K562 (cell line): ENCODE measurements around the gene LMLN. TPM values are rescaled to one million over a fixed set of nuclear protein-coding genes. Genes with fewer than 3 reads are reported as not detected.

Source experiments
- ATAC-seq: fragments of 200-7000 bp; cut with Tn5 transposase; 3 replicates; pipeline ENCODE4 v1.9.1; 2020; ENCODE audit warnings: moderate library complexity
- BruUV-seq: library from RNA; stranded (reverse); fragments of 400-500 nt; replicated peaks from 2 replicates; lab custom pipeline; 2021; lab: Mats Ljungman, UMichigan
- CTCF ChIA-PET: fragments of 300-600 bp; formaldehyde crosslinking; extraction: SDS; loops from one replicate; lab custom pipeline; 2021; ENCODE audit warnings: low intra/inter-chr PET ratio; lab: Yijun Ruan, JAX
- POLR2A ChIA-PET: fragments of 300-600, 350-650 bp; sonication (Branson Sonifier 250); formaldehyde crosslinking; extraction: SDS; loops from one replicate; lab custom pipeline; 2021; ENCODE audit warnings: antibody characterized with exemption, inconsistent platforms; lab: Yijun Ruan, JAX
- DNase-seq, 4 experiments: peaks; one replicate each; pipeline versions ENCODE4 v3.0.0 to v3.0.0-alpha.2; 2011 to 2018; ENCODE audit warnings: low spot score in 3 of 4, mixed read lengths in 3 of 4; ENCODE audit errors: extremely low read depth in 1 of 4
- FAIRE-seq: peaks from 2 replicates; lab custom pipeline; 2011; peaks lifted over from hg19 to GRCh38; lab: Jason Lieb, UNC
- H2AFZ ChIP-seq: 2 replicates; pipeline ENCODE4 v1.6.0; 2011; ENCODE audit warnings: low read depth, low read length, control low read depth, inconsistent platforms
- H3K27ac ChIP-seq: fragments of 200-600 bp; 3 replicates; pipeline ENCODE4 v1.8.0; 2011; ENCODE audit warnings: low read depth, mild to moderate bottlenecking, control low read depth, inconsistent platforms, low read length, moderate library complexity, mixed read lengths; ENCODE audit errors: extremely low read depth
- H3K27me3 ChIP-seq, 2 experiments: fragments of 300-600 bp in 1 of 2; 2 replicates in 1 of 2; 3 replicates in 1 of 2; pipeline versions ENCODE4 v1.6.0 to v1.8.0; 2011; ENCODE audit warnings: inconsistent platforms in 2 of 2, low read length in 2 of 2, mild to moderate bottlenecking in 1 of 2, mixed read lengths in 1 of 2, moderate library complexity in 1 of 2; ENCODE audit not compliant: control insufficient read depth in 2 of 2, insufficient read depth in 2 of 2
- H3K36me3 ChIP-seq: fragments of 300-600 bp; 3 replicates; pipeline ENCODE4 v1.8.0; 2011; ENCODE audit warnings: mild to moderate bottlenecking, low read length, inconsistent platforms; ENCODE audit not compliant: control insufficient read depth, insufficient read depth
- H3K4me1 ChIP-seq, 2 experiments: fragments of 200-600 bp in 1 of 2; replicated peaks in 1 of 2; 2 replicates in 1 of 2; 3 replicates in 1 of 2; pipeline versions ENCODE4 v1.5.1 to v1.8.0; 2011; ENCODE audit warnings: inconsistent platforms in 2 of 2, low read length in 2 of 2, mild to moderate bottlenecking in 1 of 2, mixed read lengths in 1 of 2, moderate library complexity in 1 of 2; ENCODE audit not compliant: control insufficient read depth in 2 of 2, insufficient read depth in 2 of 2
- H3K4me2 ChIP-seq: 2 replicates; pipeline ENCODE4 v1.6.1; 2011; ENCODE audit warnings: low read length, control low read depth, inconsistent platforms, mixed read lengths; ENCODE audit not compliant: insufficient read depth
- H3K4me3 ChIP-seq: fragments of 200-600 bp; sonication (generic), shearing (Covaris generic); 2 replicates; pipeline ENCODE4 v1.5.1; 2016; ENCODE audit warnings: control low read depth, inconsistent platforms
- H3K79me2 ChIP-seq: fragments of 200-600 bp; 3 replicates; pipeline ENCODE4 v1.8.0; 2011; ENCODE audit warnings: low read length, inconsistent platforms; ENCODE audit not compliant: control insufficient read depth, insufficient read depth
- H3K9ac ChIP-seq, 2 experiments: 2 replicates each; pipeline versions ENCODE4 v1.6.0 to v1.6.1; 2011; ENCODE audit warnings: low read depth in 2 of 2, low read length in 2 of 2, control low read depth in 1 of 2, inconsistent platforms in 1 of 2, mild to moderate bottlenecking in 1 of 2, mixed read lengths in 1 of 2; ENCODE audit not compliant: insufficient read depth in 1 of 2
- H3K9me1 ChIP-seq: one replicate; pipeline ENCODE4 v1.6.0; 2011; ENCODE audit warnings: inconsistent platforms, mild to moderate bottlenecking, low read length, moderate library complexity; ENCODE audit not compliant: control insufficient read depth, insufficient read depth
- H3K9me3 ChIP-seq: replicated peaks from 2 replicates; pipeline ENCODE4 v1.5.1; 2011; ENCODE audit warnings: low read depth, low read length, inconsistent platforms; ENCODE audit not compliant: control insufficient read depth, insufficient read depth
- H4K20me1 ChIP-seq: replicated peaks from 2 replicates; pipeline ENCODE4 v1.6.1; 2011; ENCODE audit warnings: low read length, inconsistent platforms, mixed read lengths; ENCODE audit not compliant: control insufficient read depth, insufficient read depth
- ATF2 ChIP-seq: sonication (generic); formaldehyde crosslinking; IDR thresholded peaks from 2 replicates; pipeline ENCODE4 v1.8.1; 2022; ENCODE audit warnings: missing genetic modification reagents
- C11orf30 ChIP-seq: fragments of 450-650 bp; IDR thresholded peaks from 2 replicates; pipeline ENCODE4 v1.6.1; 2016; ENCODE audit warnings: low read depth, mild to moderate bottlenecking
- DNMT1 ChIP-seq: fragments of 450-650 bp; IDR thresholded peaks from 2 replicates; pipeline ENCODE4 v1.6.1; 2016; ENCODE audit warnings: antibody characterized with exemption, mild to moderate bottlenecking
- HIVEP1 ChIP-seq: fragments of 250-450 bp; sonication (Bioruptor Pico); IDR thresholded peaks from 2 replicates; pipeline ENCODE4 v1.4.0; 2020; ENCODE audit warnings: mild to moderate bottlenecking
- ID3 ChIP-seq, 2 experiments: fragments of 250-450 bp in 1 of 2; fragments of 450-650 bp in 1 of 2; sonication (Bioruptor Pico) in 1 of 2; IDR thresholded peaks; 2 replicates each; pipeline versions ENCODE4 v1.6.1 to v1.8.0; 2016 to 2021; ENCODE audit warnings: mild to moderate bottlenecking in 2 of 2, moderate library complexity in 2 of 2, missing compliant biosample characterization in 1 of 2, missing genetic modification characterization in 1 of 2
- IFI16 ChIP-seq: fragments of 250-450 bp; sonication (Bioruptor Pico); IDR thresholded peaks from 2 replicates; pipeline ENCODE4 v2.1.2; 2022; ENCODE audit warnings: mild to moderate bottlenecking, inconsistent platforms
- MBD1 ChIP-seq: fragments of 250-450 bp; sonication (Bioruptor Pico); IDR thresholded peaks from 2 replicates; pipeline ENCODE4 v1.8.0; 2022; ENCODE audit warnings: inconsistent platforms
- NFIX ChIP-seq: fragments of 250-450 bp; sonication (Bioruptor Pico); IDR thresholded peaks from 2 replicates; pipeline ENCODE4 v1.4.0; 2020; ENCODE audit warnings: low read depth, mild to moderate bottlenecking, moderate library complexity
- PHF8 ChIP-seq: fragments of 200-600 bp; sonication (generic); IDR thresholded peaks from 2 replicates; pipeline ENCODE4 v1.6.1; 2012; ENCODE audit warnings: mixed run types, mild to moderate bottlenecking, inconsistent platforms, low read length, moderate library complexity, borderline replicate concordance
- PKNOX1 ChIP-seq: fragments of 450-650 bp; IDR thresholded peaks from 2 replicates; pipeline ENCODE4 v1.6.1; 2016
- SPI1 ChIP-seq: IDR thresholded peaks from 2 replicates; pipeline ENCODE4 v1.6.1; 2011; ENCODE audit warnings: low read depth, low read length, control low read depth, borderline replicate concordance
- SUPT5H ChIP-seq: fragments of 450-650 bp; IDR thresholded peaks from 2 replicates; pipeline ENCODE4 v1.6.1; 2016
- ZFX ChIP-seq: sonication (generic); formaldehyde crosslinking; IDR thresholded peaks from 2 replicates; pipeline ENCODE4 v1.8.0; 2022; ENCODE audit warnings: mild to moderate bottlenecking, missing genetic modification reagents, moderate library complexity
- ZKSCAN8 ChIP-seq: fragments of 200-800 bp; sonication (Bioruptor generic); IDR thresholded peaks from 2 replicates; pipeline ENCODE4 v1.6.1; 2016; ENCODE audit warnings: missing genetic modification characterization, missing compliant biosample characterization
- ZNF239 ChIP-seq: fragments of 250-450 bp; sonication (Bioruptor Pico); IDR thresholded peaks from 2 replicates; pipeline ENCODE4 v1.4.0; 2020; ENCODE audit warnings: mild to moderate bottlenecking
- WGBS: fragments of 100-300 bp; shearing (Covaris generic); methylation state at CpG from one replicate; pipeline ENCODE4 v1.1.6; 2016; ENCODE audit warnings: low coverage, mixed read lengths; ENCODE audit not compliant: insufficient coverage; ENCODE audit errors: missing lambda C conversion rate; 5-methylcytosine and 5-hydroxymethylcytosine counted together
- in situ Hi-C: fragments of 300-500 bp; cut with MboI; formaldehyde crosslinking; loops from 4 replicates; pipeline ENCODE4 v1.15.0; 2018; ENCODE audit warnings: inconsistent platforms, mixed read lengths
- intact Hi-C: fragments of 100-400 bp; cut with micrococcal nuclease; formaldehyde crosslinking; loops from 2 replicates; pipeline ENCODE4 v1.14.2; 2022
- polyA plus RNA-seq, 8 experiments: library from polyadenylated mRNA; depleted of rRNA in 4 of 8; stranded (reverse) in 5 of 8; unstranded in 3 of 8; fragments of >200 nt; fragmentation: Nextera tagmentation in 2 of 8; fragmentation: Illumina TruSeq in 1 of 8; extraction: Ambion mirVana in 2 of 8; extraction: Trizol in 1 of 8; gene quantifications; 2 replicates each; pipeline versions ENCODE4 v1.2.1 to v1.2.3, GENCODE V29; 2011 to 2014; ENCODE audit warnings: inconsistent platforms in 1 of 8, missing spikeins in 1 of 8
- total RNA-seq, 7 experiments: library from RNA; depleted of rRNA in 6 of 7; stranded (reverse); fragments of >200 nt in 6 of 7; fragmentation: Illumina TruSeq in 2 of 7; extraction: Trizol in 2 of 7; gene quantifications; 2 replicates each; pipeline versions ENCODE4 v1.2.1 to v1.2.3, GENCODE V29; 2011 to 2021; ENCODE audit warnings: low replicate concordance in 1 of 7

LMLN gene
- total and polyA plus RNA-seq, 9 of the 15 experiments (the other 6 are each of a cell fraction or from before 2014, with no cell fraction given): 2.2 to 15.9 (median 6.9) TPM

- peaks cover 18% of the 10 kb centered on the region for H3K36me3 ChIP-seq
- no peaks in the 10 kb centered on the region for H3K79me2 ChIP-seq
- H3K27me3 ChIP-seq: no peaks in the 10 kb centered on the region
- H3K4me2 ChIP-seq: no peak overlapping the region
- peak overlapping the region; percentile 47; the same call in 1 of the 2 replicates for H2AFZ ChIP-seq
- in situ Hi-C loops: no loop called here
- H3K9me3 ChIP-seq: no peaks in the 10 kb centered on the region
- H3K4me1 ChIP-seq: peaks cover 22 to 58% of the 10 kb centered on the region in 2 experiments
- DNase-seq: no peak
- no TSS peak for BruUV-seq
- ATAC-seq: no peak
- intact Hi-C loops: no loop called here
- no peak overlapping the region for H3K4me3 ChIP-seq
- peak overlapping the region; percentile 28 to 83; a peak in 2 of 4 replicates for H3K9ac ChIP-seq
- H4K20me1 ChIP-seq: no peaks in the 10 kb centered on the region
- no peaks in the 10 kb centered on the region for H3K9me1 ChIP-seq
- ChIA-PET POLR2A (interaction anchor here (1.3 kb wide), 1 partner anchor 11 kb away, joined by 3 read pairs; no protein-coding TSS in a partner anchor), CTCF (no interaction called here)
- peak overlapping the region; percentile 72; the same call in 2 of the 3 replicates for H3K27ac ChIP-seq
- 80% methylated on average over 12 of the region's 13 CpGs for WGBS
- peak; percentile 23 for FAIRE-seq
- TF ChIP-seq IFI16 (CRISPR knock-in tag) (no peak), C11orf30 (no peak), SPI1 (no peak), PKNOX1 (0 out of 2 replicates have a peak, but pooled peaks have one; percentile 20), ATF2 (CRISPR knock-in tag) (no peak), ID3 (CRISPR knock-in tag; IDR thresholded peaks at IDR 0.05) (no peak), ID3 (tag; IDR thresholded peaks at IDR 0.05) (no peak), PHF8 (no peak), ZFX (CRISPR knock-in tag) (peak; percentile 41), NFIX (CRISPR knock-in tag) (no peak), HIVEP1 (CRISPR knock-in tag) (no peak), DNMT1 (no peak), SUPT5H (no peak), MBD1 (CRISPR knock-in tag) (no peak), ZKSCAN8 (CRISPR knock-in tag) (no peak), ZNF239 (CRISPR knock-in tag) (no peak)
These were observed 70.7 kb downstream of the LMLN start for GRCh38 chr3:198030726-198031125.
